GM19468 (cell line): ENCODE measurements around the gene SELP.
"Not testable (repeated sequence)": the region's sequence is repeated elsewhere in the genome, so short reads cannot be mapped to it uniquely, and the experiment has no call there.

ENCODE experiments used
- ATAC-seq: cut with Tn5 transposase; IDR thresholded peaks from one replicate; pipeline ENCODE4 v1.9.1; 2021; ENCODE audit warnings: mild to moderate bottlenecking, moderate library complexity, moderate number of reproducible peaks; ENCODE audit not compliant: unreplicated experiment; ENCODE audit errors: extremely low read depth

The SELP gene

DNA sequence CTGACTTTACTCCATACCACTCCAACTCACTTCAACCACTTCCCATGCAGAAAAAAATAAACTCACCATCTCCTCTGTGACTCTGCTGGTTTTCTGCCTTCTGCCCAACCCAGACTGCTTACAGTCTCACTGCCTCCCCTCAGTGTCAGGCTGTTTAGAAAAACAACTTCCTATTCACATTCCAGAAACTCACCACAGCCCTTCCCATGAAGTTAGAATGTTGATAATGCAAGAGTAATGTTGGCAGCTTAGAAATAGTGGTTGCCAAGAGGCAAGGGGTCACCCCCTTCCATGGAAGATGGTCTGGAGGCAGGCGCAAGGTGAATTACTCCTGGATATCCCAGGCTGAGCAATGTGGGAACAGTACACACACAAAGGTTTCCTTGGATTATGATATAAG is at the start of gene SELP:
SELP (minus strand) TSS at position 119 of the 400 bp plus-strand sequence; CDS start at position 69, 50 bp downstream.
- no peak for ATAC-seq

DNA sequence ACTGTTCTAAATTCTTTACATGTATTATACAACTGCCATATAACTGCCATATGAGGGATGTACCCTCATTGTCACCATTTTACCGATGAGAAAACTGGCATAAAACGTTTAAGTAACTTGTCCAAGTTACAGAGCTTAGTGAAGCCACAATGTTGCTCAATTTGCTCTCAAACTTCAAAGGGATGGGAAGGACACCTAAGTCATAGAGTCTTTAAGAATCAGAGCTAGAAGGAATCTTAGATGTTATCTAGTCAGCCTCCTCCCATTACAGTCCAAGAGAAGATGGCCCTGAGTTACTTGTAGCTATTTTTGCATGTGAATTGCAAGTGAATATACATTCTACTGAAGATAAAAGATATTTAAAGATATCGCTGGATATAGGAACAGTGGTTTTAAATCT is 49.8 kb upstream of the SELP start:
- ATAC-seq = no peak

DNA sequence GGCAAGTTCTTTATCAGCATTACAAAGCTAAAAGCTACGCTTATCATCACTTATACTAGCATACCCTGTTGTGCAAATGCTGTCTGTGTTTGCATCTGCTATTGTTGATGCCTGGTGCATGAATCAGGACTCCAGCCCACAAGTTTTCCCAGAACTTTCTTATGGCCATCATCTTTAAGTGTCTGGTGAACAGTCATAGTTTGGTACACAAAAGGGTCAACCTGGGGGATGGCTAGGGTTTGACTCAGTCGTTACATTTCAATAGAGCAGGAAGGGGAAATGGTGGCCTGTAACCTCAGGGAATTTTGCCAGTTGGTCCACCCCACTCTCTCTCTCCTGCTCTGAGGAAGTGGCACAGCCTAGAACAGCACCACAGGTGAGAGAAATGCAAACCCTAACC is 46.1 kb upstream of the SELP start:
- no peak for ATAC-seq

DNA sequence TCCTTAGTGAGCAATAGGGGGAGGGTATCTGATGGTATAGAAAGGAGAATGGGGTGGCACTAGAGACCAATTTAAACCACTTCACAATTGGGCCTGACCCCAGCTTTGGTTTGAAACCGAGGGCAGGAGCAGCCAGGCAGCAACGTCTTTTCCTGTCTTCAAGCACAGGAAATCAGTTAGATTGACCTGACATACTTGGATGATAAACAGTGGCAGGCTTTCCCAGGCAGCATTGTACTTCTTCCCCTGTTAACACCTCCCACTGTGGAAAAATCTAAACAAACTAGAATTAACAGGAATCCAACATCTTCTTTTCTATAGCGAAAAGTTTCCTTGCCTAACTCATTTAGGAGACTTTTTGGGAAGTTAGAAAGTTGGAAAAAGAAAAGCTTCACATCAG is 40.9 kb upstream of the SELP start:
- ATAC-seq = no peak

DNA sequence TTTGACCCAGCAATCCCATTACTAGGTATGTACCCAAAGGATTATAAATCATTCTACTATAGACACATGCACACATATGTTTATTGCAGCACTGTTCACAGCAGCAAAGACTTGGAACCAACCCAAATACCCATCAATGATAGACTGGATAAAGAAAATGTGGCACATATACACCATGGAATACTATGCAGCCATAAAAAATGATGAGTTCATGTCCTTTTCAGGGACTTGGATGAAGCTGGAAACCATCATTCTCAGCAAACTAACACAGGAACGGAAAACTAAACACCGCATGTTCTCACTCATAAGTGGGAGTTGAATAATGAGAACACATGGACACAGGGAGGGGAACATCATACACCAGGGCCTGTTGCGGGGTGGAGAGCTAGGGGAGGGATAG is 40.3 kb upstream of the SELP start:
- ATAC-seq = not testable (repeated sequence)

DNA sequence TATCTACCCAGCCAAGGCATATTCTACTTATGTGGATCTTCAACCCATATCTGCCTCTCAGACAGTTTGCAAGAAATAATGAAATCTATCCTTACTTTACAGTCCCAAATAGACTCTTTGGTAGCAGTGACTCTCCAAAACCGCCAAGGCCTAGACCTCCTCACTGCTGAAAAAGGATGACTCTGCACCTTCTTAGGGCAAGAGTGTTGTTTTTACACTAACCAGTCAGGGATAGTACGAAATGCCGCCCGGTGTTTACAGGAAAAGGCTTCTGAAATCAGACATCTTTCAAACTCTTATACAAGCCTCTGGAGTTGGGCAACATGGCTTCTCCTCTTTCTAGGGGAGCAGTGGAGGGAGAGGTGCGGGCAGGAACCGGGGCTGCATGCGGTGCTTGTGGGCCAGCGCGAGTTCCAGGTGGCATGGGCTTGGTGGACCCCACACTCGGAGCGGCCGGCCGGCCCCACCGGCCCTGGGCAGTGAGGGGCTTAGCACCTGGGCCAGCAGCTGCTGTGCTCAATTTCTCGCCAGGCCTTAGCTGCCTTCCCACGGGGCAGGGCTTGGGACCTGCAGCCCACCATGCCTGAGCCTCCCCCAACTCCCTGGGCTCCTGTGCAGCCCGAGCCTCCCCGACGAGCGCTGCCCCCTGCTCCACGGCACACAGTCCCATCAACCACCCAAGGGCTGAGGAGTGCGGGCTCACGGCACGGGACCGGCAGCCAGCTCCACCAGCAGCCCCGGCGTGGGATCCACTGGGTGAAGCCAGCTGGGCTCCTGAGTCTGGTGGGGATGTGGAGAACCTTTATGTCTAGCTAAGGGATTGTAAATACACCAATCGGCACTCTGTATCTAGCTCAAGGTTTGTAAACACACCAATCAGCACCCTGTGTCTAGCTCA is 38.0 kb upstream of the SELP start:
- ATAC-seq = not testable (repeated sequence)

DNA sequence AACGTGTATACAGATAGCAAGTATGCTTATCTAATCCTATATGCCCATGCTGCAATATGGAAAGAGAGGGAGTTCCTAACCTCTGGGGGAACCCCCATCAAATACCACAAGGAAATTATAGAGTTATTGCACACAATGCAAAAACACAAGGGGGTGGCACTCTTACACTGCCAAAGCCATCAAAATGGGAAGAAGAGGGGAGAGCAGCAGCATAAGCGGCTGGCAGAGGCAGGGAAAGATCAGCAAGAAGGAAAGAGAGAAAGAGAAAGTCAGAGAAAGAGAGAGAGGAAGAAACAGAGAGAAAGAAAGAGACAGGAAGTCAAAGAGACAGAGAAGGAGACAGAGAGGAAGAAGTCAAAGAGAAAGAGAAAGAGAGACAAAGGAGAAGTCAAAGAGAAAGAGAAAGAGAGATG is 37.3 kb upstream of the SELP start:
- not testable (repeated sequence) for ATAC-seq

DNA sequence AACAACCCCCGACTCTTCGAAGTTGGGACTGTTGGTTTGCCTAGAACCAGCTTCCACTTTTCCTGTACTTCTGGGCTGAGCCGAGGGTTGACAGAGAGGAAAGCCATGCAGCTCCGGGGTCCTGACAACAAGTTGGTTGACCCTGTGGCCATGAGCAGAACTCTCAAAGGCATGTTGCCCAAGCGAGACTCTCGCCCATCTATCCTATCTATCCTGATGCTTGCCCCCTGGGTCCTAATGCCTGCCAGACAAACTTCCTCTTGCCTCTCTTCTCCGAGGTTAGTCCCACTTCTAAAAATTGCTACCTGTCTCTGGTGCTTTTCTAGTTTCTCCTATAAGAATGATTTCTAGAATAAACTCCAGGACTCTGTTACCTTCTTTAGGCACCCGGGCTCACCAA is 32.8 kb upstream of the SELP start:
- ATAC-seq = not testable (repeated sequence)

DNA sequence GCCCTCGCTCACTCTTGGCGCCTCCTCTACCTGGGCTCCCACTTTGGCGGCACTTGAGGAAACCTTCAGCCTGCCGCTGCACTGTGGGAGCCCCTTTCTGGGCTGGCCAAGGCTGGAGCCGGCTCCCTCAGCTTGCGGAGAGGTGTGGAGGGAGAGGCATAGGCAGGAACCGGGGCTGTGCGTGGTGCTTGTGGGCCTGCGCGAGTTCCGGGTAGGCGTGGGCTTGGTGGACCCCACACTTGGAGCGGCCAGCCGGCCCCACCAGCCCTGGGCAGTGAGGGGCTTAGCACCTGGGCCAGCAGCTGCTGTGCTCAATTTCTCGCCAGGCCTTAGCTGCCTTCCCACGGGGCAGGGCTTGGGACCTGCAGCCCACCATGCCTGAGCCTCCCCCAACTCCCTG is 31.1 kb upstream of the SELP start:
- ATAC-seq = not testable (repeated sequence)

DNA sequence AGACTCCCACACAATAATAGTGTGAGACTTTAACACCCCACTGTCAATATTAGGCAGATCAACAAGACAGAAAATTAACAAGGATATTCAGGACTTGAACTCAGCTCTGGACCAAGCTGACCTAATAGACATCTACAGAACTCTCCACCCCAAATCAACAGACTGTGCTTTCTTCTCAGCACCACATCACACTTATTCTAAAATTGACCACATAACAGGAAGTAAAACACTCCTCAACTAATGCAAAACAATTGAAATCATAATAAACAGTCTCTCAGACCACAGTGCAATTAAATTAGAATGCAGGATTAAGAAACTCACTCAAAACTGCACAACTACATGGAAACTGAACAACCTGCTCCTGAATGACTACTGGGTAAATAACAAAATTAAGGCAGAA is 28.9 kb upstream of the SELP start:
- not testable (repeated sequence) for ATAC-seq

DNA sequence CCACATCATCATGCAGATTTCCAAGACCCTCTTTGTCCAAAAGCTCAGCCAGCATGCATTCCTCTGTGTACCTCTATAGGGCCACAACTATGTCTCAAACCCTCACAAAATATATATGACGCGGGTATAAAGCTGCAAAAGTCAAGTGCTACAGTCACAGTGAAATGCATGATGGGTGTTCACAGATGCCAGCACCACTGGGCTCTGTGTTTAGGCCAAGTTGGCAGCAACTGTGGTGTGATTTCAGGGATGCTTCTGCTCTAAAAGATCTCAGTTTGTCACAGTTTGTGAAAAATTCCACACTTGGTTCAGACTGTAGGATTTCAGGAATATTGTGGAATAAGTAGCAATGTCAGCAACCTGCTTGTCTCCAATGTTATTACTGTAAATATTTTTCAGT is 23.9 kb upstream of the SELP start:
- no peak for ATAC-seq

DNA sequence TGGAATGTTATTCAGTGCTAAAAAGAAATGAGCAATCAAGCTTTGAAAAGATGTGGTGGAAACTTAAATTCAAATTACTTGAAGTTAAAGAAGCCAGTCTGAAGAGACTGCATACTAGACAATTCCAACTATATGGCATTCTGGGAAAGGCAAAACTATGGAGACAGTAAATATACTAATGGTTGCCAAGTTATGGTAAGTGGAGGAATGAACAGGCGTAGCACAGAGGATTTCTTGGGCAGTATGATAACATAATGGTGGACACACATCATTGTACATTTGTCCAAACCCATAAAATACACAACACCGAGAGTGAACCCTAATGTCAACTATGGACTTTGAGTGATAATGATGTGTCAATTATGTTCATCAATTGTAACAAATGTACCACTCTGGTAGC is 21.1 kb upstream of the SELP start:
- ATAC-seq = no peak

DNA sequence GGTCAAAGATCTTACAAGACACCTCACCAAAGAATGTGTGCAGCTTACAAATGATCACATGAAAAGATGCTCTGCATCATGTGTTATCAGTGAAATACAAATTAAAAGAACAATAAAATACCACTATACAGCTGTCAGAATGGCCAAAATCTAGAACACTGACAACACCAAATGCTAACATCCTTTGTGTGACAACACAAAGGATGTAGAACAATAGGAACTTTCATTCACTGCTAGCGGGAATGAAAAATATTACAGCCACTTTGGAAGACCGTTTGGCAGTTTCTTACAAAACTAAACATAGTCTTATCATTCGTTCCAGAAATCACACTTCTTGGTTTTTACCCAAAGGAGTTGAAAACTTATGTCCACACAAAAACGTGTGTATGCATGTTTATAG is 20.6 kb upstream of the SELP start:
- no peak for ATAC-seq

DNA sequence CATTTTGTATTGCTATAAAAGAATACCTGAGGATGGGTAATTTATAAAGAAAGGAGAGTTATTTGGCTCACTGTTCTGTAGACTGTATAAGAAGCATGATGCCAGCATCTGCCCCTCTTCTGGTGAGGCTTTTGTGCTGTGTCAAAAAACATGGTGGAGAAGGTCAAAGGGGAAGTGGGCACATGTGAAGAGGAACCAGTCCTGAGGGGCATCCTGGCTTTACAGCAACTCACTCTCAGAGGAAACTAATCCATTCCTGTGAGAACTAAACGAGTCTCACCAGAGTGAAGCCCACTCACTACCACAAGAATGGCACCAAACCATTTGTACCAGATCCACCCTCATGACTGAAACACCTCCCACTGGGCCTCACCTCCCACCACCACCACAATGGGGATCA is 18.8 kb upstream of the SELP start:
- no peak for ATAC-seq

DNA sequence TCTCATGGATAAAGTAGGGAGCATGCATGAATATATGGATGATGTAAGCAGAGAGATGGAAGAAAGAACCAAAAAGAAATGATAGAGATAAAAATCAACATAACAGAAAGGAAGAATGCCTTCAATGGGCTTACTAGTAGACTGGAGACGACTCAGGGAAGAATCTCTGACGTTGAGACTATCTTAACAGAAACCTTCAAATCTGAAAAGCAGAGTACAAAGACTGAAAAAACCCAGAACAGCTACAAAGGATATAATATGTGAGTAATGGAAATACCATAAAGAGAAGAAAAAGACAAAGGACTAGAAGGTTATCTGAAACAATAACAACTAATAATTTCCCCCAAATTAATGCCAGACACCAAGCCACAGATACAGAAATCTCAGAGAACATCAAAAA is 18.3 kb upstream of the SELP start:
- no peak for ATAC-seq

DNA sequence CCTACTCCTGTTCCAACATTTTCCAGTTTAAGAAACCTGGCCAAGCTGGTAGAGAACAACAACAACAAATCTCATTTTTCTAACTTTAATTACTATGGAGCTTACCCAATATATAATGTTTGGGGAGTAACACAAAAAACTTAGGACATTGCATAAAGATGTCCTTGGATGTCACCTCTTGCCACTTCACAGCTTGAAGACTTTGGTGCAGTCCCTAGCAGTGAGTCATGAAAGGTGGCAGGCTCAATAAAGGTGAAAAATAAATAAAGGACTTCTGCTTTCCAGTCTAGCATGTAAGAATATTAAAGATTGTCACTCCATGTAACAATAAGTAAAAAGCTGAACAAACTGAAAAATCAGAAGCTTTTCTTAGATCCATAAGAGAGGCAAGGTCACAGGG is 17.6 kb upstream of the SELP start:
- ATAC-seq = no peak

DNA sequence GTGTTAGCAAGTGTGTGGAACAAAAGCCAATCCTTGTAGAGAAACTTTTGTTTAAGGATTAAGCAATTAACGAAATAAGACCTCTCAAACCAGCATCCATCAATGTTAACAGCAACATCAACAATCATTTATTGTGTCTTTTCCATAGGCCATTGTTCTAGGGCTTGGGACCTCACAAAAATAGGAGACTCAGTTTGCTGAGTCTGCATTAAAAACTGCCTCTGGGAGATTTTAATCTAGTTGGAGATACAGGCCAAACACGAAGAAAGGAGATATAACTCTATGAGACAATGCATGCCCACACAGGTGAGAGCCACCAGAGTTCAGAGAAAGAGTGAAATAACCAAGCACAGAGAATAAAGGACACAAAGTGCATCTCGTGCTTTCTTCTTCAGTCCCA is 14.4 kb upstream of the SELP start:
- no peak for ATAC-seq

DNA sequence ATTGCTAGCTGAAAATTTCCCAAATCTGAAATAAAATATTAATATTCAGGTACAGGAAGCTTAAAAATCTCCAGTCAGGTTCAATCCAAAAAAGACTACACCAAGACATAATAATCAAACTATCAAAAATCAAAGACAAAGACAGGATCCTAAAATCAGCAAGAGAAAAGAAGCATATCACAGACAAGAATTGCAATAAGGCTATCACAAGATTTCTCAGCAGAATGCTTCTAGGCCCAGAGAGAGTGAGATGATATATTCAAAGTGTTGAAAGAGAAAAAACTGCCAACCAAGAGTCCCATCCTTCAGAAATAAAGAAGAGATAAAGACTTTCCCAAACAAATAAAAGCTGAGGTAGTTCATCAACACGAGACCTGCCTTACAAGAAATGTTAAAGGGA is 5.0 kb upstream of the SELP start:
- ATAC-seq = no peak

DNA sequence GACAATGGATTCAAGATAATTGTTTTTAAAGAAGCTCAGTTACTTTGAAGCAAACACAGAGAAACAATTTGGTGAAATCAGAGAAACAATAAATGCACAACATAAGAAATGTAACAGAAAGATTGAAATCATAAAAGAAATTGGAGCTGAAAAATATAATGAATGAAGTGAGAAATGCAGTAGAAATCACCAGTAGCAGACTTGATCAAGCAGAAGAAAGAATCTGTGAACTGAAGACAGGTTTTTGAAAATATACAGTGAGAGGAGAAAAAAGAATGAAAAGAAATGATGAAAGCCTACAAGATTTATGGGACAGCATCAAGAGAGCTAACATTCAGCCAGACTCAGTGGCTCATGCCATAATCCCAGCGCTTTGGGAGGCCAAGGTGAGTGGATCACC is 4.2 kb upstream of the SELP start:
- ATAC-seq = no peak

DNA sequence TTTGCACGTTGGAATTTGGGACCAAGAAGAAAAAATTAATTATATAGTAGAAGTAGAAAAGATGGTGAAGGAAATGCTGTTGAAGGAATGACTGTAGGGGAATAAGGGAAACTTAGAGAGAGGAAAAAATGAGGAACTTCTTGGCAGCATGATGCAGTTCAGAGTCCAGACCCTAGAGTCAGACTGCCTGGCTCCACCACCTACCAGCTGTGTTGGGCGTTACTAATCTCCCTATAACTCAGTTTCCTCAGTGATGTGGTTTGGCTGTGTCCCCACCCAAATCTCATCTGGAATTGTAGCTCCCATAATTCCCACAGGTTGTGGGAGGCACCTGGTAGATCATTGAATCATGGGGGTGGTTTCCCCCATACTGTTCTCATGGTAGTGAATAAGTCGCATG is 1.3 kb upstream of the SELP start:
- ATAC-seq = no peak

DNA sequence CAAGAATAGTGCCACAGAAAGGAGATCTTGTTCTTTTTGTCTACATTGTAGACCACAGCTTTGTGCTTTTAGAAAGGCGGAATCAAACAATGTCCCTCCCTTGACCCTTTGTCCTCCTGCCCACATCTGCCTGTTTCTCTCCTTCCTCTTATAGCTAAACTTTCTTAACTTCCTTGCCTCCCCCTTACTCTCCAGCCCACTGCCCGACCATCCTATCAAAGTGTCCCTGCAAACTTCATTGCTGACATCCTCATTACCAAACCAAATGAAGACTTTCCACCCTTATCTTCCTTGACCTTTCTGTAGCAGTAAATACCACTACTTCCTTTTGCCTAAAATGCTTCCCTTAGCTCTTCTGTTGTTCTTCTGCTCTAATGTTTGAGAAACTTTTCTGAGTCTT is 5.0 kb downstream of the SELP start:
- no peak for ATAC-seq

DNA sequence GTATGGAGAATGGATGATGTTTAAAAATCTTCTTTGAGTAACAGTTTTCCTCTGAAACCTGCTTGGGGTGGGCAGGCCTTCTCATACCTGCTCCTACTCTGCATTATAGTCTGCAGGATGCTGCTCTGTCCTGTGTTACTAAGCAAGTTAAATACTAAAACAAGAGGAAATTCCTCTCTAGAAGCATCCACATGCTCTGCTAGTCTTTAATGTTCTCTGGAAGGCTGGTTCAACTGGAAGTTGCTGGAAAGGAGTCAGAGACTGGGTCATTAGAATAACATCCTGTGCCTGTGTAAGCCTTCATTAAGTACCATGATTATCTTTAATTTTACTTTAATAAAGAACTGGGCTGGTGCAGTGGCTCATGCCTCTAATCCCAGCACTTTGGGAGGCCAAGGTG is 5.8 kb downstream of the SELP start:
- no peak for ATAC-seq
